ENCODE results near the gene ACSL5. TPM values are rescaled to one million over a fixed set of nuclear protein-coding genes. Genes with fewer than 3 reads are reported as not detected.

Gene ACSL5
- total RNA-seq, 1 donor from 2014 or later = 46.7 TPM

DNA sequence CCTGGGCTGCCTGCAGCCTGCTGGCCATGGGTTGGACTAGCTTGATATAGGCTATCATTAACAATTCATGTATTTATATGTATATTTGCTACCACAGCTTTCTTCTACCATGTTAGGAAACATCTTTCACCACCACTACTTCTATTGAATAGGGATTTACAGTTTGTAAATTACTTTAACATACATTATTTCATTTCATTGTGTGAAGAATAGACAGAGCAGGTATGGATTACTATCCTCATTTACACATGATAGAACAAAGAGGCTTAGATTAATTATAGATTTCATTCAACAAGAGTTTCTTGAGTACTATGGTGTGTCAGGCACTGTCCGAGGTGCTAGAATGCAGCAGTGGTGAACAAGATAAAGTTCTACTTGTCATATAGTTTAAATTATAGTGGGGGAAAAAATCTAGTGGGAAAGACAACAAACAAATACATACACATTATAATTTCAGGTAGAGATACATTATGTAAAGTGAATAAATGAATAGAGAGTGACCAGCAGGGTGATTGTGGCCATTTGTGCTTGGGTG lies 93.7 kb downstream of the ACSL5 start:
- Mint-ChIP-seq H3K27ac (no peak overlapping the region), H3K4me1 (ENCODE audit: low read depth) (no peaks in the 10 kb centered on the region), H3K4me3 (no peak overlapping the region), H3K9me3 (no peaks in the 10 kb centered on the region), H3K27me3 (ENCODE audit: insufficient read depth) (no peaks in the 10 kb centered on the region), H3K36me3 (ENCODE audit: low read depth) (peaks cover 22% of the 10 kb centered on the region)
- intact Hi-C loops (cut with micrococcal nuclease) = no loop called here
- no peak for DNase-seq (ENCODE audit: low spot score)

- no peak overlapping the region for H3K4me3 Mint-ChIP-seq
- no peaks in the 10 kb centered on the region for H3K9me3 Mint-ChIP-seq
- intact Hi-C loops (cut with micrococcal nuclease) = loop anchor here (1.0 to 5.0 kb wide), 4 partner anchors 26 to 332 kb away; partner anchors contain the start of gene ZDHHC6
- H3K36me3 Mint-ChIP-seq (ENCODE audit: low read depth) = peaks cover 2% of the 10 kb centered on the region
- no peaks in the 10 kb centered on the region for H3K27me3 Mint-ChIP-seq (ENCODE audit: insufficient read depth)
- H3K27ac Mint-ChIP-seq = no peak overlapping the region
- DNase-seq (ENCODE audit: low spot score) = no peak
- no peaks in the 10 kb centered on the region for H3K4me1 Mint-ChIP-seq (ENCODE audit: low read depth)
Observed at GRCh38 chr10:112471878-112472487, 98.1 kb downstream of the ACSL5 start.

- no peaks in the 10 kb centered on the region for H3K36me3 Mint-ChIP-seq (ENCODE audit: low read depth)
- no peak overlapping the region for H3K27ac Mint-ChIP-seq
- H3K27me3 Mint-ChIP-seq (ENCODE audit: insufficient read depth) = no peaks in the 10 kb centered on the region
- no peak overlapping the region for H3K4me3 Mint-ChIP-seq
- H3K9me3 Mint-ChIP-seq = no peaks in the 10 kb centered on the region
- DNase-seq (ENCODE audit: low spot score) = no peak
- intact Hi-C loops (cut with micrococcal nuclease) = loop anchor here (5.0 kb wide), 1 partner anchor 652 kb away; no protein-coding TSS in a partner anchor
- H3K4me1 Mint-ChIP-seq (ENCODE audit: low read depth) = no peaks in the 10 kb centered on the region
Observed at GRCh38 chr10:112475575-112476218, 101.8 kb downstream of the ACSL5 start.

Other genes with a start within 250 kb of the ACSL5 start
- gene GPAM, start 190.4 kb upstream of the ACSL5 start, total RNA-seq = 10.2 and 10.5 TPM in 2 replicates
- not detected in 2 replicates for gene TECTB, start 90.7 kb upstream of the ACSL5 start, total RNA-seq
- gene ZDHHC6, start 72.8 kb downstream of the ACSL5 start, total RNA-seq = 51.9 and 52.6 TPM in 2 replicates
- gene VTI1A, start 73.1 kb downstream of the ACSL5 start, total RNA-seq = 39.4 and 39.9 TPM in 2 replicates

All from activated T-helper 1 cell treated with anti-CD3 and anti-CD28 coated beads, Interleukin-12 subunit alpha, Interleukin-12 subunit beta, Interleukin-2, Interleukin-4 antibody, amounts not matched to agents 30 ng/mL and 10 ng/mL and 1 ng/mL, durations not matched to agents 14 hours and 24 hours and 36 hours (primary cell).